GM19099 (cell line): ENCODE data around the gene HMGCLL1.

ENCODE experiments used
- POLR2A ChIP-seq: IDR thresholded peaks from 3 replicates; pipeline ENCODE4 v1.6.1; 2011; ENCODE audit warnings: low read depth; ENCODE audit not compliant: insufficient read length; ENCODE audit errors: extremely low read depth

Gene HMGCLL1

DNA sequence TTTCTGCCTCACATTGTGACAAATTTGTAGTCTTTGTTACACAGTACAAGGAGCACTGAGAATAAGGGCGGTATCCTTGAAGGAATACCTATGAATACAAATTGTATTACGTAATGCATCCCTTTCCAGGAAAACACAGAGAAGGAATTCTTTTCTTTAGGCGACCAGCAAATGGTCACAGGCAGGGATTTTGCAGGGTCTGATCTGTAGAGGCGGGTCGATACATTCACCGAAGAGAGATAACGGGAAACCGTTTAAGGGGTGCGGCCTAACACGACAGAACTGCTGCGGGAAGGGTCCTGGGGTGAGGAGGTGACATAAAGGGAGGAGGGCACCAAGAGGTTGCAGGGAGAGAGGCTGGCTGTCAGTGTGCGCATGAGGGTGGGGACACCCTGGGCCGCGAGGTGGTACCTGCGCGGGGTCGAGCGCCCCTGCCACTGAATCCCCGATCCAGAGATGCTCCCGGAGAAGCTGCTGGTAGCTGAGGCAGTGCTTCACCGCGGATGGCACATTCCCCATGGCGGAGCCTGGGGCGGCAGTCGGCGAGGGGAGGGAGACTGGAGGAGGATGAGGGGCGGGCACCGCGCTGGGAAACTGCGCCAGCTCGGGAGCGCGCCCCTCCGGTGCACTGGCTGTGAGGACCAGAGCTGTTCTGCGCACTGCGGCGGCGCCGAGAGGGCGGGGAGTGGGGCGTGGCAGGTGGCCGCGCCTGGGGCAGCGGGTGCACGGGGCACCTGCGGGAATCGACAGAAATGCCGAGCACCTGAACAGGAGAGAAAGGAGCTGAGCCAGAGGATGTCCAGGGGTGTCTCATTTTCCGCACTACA is at the start of gene HMGCLL1:
Gene HMGCLL1 (minus strand): TSS at position 656 of the 827 bp plus-strand sequence. CDS start 137 bp downstream, at position 519.
- no peak for TF ChIP-seq POLR2A

DNA sequence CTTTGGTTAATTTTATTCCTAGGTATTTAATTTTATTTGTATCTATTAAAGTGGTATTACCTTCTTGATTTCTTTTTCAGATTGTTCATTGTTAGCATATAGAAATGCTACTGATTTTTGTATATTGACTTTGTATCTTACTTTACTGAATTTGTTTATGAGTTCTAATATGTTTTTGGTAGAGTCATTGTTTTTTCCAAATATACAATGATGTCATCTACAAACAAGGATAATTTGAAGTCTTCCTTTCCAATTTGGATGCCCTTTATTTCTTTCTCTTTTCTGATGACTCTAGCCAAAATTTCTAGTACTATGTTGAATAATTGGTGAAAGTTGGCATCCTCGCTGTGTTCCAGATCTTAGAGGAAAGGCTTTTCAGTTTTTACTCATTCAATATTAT is 43.0 kb upstream of the HMGCLL1 start:
- TF ChIP-seq POLR2A = no peak

DNA sequence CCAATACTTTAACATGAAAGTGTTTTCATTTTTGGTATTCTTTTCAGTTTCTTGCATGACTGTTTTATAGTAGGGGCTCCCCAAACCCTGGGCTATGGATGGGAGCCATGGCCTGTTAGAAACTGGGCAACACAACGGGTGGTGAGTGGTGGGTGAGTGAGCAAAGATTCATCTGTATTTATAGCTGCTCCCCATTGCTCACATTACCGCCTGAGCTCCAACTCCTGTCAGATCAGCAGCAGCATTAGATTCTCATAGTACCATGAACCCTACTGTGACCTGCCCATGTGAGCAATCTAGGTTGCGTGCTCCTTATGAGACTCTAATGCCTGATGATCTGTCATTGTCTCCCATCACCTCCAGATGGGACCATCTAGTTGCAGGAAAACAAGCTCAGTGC is 42.3 kb upstream of the HMGCLL1 start:
- TF ChIP-seq POLR2A = no peak

DNA sequence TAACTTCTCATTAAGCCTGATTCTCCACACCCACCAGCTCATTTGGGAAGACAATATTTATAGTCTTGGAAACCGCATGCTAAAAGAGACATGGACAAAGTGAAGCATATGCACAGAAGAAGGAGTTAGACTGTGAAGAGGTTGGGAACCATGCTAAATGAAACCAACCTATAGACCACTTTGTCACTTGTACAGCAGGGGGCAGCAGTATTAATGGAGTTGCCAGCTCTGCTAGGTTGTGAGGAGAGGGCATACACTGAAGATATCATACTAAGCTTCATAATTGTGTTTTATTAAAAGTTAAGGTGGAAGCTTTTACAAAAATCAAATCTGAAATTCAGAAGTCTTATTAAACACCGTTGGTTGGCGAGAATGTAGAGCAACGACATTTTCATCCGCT is 38.3 kb upstream of the HMGCLL1 start:
- no peak for TF ChIP-seq POLR2A

DNA sequence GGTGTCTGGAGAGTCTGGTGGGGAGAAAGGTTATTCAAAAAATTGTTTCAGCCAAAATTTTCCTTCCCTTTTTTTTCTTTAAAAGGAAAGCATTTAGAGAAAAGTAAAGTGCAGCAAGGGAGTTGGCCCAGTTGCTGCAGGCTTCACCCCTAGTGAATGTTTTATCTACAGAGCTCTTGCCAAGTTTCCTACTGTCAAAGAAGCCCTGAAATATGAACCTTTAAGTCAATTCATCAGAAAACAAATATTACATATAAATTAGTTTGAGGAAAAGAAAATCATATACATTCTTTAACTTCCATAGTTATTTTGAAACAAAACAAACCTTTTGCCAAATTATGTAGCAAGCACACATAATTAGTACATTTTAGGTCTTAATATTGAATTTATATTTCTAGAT is 25.0 kb upstream of the HMGCLL1 start:
- TF ChIP-seq POLR2A = no peak

DNA sequence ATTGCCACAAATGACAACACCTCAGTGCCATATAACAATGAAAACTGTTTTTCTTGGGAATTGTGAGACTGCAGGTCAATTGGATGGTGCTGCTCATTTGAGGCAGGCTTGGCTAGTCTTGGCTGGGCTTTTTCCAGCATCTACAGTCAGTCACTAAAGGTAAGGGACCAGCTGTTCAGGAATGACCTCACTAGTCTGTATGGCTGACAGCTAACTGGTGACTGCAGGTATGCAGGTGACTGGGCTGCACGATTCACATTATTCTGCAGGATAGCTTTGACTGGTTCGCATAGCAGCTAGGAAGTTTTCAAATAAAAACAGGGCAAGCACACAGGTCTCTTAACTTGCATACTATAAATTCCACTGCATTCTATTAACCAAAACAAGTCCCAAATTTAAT is 22.1 kb upstream of the HMGCLL1 start:
- no peak for TF ChIP-seq POLR2A

DNA sequence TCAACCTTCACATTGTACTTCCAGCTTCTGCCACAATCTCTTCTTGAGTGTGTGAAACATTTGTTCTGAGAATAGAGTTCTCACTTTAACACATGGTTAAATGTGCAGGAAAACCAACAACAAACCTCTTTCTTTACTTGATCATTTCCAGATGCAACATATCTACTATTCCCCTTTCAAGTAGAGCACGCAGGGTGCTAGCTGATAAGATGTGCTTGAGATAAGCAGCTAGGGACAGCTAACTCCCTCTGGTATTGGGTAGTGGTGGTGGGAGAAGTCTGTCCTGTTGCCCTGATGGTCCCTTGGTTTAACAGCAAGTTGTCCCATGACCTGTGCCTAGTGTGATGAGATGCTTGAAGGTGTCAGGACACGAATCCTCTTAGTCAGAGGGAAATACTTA is 15.4 kb upstream of the HMGCLL1 start:
- TF ChIP-seq POLR2A = no peak

DNA sequence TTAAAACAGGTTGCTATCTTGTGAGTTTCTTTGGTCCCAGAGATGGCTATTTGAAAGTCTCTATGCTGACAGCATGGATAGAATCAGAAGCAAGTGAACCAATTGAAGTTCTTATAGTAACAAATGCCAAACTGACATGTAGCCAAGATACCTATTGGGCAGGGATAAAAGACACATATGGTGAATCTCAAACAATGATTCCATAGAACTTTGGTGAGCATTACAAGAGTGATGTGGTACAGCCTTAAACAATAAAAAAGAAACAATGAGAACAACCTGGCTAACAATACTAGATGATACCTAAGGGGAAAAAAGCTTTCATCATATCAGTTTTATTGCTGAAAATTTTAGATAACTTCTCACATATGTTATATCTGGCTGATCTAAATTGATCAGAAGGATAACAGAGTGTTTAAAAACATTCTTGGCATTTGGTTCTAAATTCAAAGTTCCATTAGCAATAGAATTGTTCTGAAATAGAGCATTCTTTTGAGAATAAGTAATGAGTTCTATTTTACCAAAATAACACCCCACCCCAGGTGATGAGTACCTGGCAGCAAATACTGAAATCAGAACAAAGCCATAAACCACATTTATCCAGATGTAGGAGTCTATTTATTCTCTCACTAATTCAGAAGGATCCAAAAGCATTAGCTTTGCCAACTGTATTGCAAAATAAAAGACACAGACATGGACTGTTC is 5.8 kb upstream of the HMGCLL1 start:
- TF ChIP-seq POLR2A = no peak

DNA sequence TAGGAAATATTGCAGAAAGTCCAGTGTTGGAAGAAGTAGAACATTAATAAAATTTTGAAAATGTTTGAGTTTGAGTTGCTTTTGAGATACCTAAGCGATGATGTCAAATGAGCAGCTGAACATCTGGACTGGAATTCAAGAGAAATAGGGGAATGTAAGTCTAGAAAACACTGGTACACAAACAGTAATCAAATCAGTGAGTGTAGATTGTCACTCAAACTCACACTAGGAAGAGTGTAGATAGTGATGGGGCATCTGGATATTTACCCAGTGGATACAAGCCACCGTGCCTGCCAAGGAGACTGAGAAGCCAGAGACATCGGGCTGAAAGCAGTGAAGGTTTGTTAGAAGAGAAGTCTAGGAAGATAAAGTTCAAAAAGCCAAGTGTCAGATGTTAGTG is 2.2 kb downstream of the HMGCLL1 start:
- TF ChIP-seq POLR2A = no peak

DNA sequence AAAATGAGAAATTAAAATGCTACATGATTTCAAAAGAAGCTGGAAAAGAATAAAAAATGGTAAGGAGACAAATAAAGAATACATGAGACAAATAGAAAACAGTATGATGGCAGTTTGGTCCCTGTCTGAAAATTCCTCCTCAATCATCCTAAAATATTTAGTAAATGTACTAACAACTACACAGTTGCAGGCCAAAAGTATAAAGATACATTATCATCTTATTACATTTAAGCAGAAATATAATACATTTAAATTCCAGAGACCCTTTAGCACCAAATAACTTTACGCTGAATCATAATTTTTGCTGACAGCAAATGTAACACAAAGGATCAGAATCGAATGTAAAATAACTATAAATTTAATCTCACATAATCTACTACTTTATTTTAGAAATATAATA is 4.4 kb downstream of the HMGCLL1 start:
- no peak for TF ChIP-seq POLR2A

DNA sequence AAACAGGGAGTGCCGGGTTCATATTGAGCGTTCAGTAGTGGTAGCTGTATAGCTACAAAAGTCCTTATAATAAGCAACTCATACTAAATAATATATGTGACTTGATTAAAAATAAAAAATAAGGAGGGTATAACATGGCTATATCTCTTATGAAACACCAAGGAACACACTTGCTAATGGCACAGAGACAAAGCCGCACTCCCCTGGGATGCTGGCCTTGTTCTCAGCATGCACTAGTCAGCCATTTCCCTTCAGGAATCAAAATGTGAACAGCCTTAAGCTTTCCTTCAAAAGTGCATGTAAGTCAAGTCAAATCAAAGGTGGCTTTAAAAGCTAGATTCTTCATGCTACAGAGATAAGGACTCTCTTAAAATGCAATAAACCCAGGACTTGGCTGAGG is 9.4 kb downstream of the HMGCLL1 start:
- TF ChIP-seq POLR2A = no peak

DNA sequence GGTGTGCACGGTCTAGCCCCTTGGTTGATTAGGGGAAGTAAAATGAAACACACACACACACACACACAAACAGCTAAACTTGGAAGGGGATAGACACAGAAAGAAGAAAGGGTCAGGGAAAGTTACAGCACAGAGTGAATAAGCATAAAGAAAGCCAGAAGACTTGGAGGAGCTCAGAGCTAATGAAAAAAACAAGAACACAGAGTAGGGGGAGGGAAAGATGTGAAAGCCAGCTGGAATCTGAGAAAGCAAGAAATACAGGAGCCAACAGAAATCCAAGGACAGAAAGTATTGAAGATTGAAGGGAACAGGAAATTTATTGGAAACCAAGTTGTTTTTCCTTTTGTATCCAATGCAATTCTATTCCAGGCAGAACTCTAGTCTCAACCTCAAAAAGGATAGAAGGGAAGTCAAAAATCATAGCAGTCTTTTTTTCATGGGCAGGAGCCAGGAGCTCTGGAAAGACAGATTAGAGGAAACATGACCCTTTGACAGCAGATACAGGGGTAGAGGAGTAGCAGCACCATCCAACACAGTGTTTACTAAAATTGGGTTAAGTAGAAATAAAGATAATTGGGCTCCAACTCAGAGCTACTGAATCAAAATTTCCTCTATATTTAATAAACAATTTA is 10.1 kb downstream of the HMGCLL1 start:
- TF ChIP-seq POLR2A = no peak

DNA sequence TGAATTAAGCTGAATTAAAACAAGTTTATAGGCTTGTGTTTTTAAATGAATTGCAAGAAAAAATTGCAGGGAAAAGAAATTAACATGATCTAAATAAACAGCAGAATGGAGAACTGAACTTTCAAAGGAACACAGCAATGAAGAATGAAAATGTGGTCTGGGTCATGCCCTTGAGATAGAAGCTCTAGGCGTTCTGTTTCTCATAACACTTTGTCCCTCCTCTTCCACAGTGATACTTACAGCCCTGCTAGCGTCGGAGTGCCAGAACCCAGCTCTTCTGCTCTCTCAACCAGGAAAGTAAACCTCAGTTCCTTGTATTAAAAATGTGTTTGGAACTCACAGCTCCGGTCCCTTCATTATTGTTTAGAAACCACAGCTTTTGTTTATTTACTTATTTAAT is 11.4 kb downstream of the HMGCLL1 start:
- no peak for TF ChIP-seq POLR2A

DNA sequence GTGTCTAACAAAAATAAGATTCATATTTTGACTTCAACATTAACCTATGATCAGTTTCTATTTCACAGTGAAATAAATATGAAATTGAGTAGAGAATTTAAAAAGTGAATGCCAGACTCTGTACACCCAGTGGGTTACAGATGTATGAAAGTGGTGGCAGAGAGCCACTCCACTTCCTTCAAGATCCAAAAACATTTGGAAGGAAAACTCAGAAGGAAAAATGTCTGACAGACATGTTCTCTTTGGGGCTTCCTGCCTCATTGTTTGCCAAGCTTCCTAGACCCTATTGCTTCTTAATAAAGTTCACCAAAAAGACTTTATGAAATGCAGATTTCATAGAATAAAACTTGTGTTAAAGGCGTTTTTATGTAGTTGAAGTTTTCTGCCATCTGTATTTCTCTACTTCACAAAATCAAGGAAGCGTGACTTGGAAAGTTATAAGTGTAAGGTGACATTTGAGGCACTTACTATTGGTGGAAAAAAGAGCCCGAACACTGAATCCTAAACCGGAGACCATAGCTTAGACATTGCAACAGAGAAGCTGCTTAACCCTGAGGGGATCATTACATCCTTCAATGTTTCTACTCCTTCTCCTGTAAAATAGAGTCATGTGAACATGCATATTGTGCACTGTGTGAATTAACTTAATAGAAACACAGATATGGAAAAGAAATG is 12.8 kb downstream of the HMGCLL1 start:
- no peak for TF ChIP-seq POLR2A

DNA sequence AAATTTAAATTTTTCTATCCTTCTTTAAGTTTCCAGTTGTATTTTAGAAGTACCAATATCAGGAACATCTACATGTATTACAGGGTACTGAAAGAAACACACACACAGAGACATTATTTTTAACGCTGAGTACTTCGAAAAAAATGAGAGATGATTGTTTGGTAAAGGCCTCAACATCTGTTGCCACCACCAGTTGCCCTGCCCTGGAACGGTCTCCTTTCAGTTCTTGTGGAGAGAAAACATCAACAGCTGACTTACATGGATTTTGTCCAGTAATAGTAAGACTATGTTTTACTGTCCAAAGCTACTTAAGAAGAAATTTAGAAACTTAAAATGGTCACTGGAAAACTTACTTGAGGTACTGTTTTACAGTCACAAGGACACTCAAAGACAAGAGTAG is 16.7 kb downstream of the HMGCLL1 start:
- no peak for TF ChIP-seq POLR2A

DNA sequence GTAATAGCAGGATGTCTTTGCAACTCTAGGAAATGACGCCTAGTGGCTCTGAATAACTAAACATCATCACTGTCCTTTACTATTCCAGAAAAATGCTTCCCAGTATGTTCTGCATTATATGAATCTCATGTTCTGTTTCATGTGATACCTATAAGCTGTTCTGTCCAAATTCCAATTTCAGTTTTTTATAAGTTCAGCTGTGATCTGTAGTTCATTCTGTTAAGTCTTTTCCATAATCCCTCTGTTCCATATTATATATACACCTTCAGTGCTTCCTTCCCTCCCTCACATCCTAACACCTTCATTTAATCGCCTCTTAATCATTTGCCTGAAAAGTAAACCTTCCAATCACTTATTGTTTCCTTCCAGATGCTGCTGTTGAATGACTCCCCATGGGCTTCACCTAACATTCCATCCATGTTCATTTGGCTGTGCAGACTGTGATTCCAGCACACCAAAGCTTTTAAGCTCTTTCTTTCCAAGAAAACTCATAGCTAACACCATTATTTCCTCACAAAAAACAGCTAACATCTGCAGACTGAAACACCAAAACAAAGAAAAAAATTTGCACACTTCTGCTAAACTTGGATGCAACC is 18.6 kb downstream of the HMGCLL1 start:
- no peak for TF ChIP-seq POLR2A

DNA sequence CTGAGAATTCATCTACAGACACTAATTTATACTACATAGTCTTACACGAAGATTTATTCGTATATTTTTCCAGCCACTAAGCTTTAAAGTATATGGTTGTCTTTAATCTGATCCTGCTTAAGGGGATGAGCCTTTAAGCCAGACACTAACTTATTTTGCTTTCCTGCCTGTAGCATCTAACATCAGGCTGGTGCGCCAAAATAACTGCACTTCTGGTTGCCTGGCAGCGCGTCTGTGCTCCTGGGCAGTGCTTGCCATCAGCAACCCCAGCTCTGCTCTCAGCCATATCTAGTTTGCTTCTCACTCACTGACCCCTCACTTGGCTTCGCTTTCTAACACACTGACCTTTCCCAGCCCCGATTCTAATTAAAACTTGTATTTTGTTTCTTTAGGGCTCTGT is 21.8 kb downstream of the HMGCLL1 start:
- TF ChIP-seq POLR2A = no peak
